D721Med (cell line): ENCODE measurements around the gene APOM.

Experiments
- DNase-seq: peaks from one replicate; pipeline ENCODE4 v3.0.0; 2011; ENCODE audit warnings: low spot score; ENCODE audit not compliant: insufficient read length
- FAIRE-seq: peaks from 2 replicates; lab custom pipeline; 2011; peaks lifted over from hg19 to GRCh38; lab: Jason Lieb, UNC
- TF ChIP-seq, protein P1 (sequence below): IDR thresholded peaks from 2 replicates; pipeline ENCODE4 v1.5.1; 2012; ENCODE audit warnings: mild to moderate bottlenecking, control low read depth; ENCODE audit not compliant: insufficient read depth; ENCODE audit errors: missing control alignments

APOM gene

GRCh38 chr6:31655349-31656237 is at the start of gene APOM:
Gene APOM, plus strand, starts transcription at chr6:31655894. Its CDS starts 73 bp downstream, at chr6:31655967.
- no peak for DNase-seq
- no peak for FAIRE-seq
- TF ChIP-seq, protein P1, sequence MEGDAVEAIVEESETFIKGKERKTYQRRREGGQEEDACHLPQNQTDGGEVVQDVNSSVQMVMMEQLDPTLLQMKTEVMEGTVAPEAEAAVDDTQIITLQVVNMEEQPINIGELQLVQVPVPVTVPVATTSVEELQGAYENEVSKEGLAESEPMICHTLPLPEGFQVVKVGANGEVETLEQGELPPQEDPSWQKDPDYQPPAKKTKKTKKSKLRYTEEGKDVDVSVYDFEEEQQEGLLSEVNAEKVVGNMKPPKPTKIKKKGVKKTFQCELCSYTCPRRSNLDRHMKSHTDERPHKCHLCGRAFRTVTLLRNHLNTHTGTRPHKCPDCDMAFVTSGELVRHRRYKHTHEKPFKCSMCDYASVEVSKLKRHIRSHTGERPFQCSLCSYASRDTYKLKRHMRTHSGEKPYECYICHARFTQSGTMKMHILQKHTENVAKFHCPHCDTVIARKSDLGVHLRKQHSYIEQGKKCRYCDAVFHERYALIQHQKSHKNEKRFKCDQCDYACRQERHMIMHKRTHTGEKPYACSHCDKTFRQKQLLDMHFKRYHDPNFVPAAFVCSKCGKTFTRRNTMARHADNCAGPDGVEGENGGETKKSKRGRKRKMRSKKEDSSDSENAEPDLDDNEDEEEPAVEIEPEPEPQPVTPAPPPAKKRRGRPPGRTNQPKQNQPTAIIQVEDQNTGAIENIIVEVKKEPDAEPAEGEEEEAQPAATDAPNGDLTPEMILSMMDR, result no peak

DNA sequence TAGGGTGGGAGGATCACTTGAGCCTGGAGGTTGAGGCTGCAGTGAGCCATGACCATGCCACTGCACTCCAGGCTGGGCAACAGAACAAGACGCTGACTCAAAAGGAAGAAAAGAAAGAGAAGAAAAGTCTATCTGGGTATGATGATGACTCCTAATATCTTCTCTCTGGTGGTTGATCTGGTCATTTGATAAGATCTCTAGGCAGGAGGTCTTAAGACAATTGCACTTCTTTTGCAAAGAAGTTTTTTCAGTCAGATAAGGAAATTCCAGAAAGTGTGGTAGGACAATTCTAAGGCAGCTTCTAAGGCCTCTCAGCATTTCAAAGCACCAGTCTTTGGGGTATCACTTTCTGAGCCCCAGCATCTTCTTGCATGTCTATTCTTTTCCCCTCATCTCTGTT is 48.4 kb upstream of the APOM start:
- TF ChIP-seq, protein P1, result no peak
- DNase-seq (no peak), FAIRE-seq (no peak)

GRCh38 chr6:31609519-31610406 is 45.9 kb upstream of the APOM start:
- DNase-seq, result no peak
- no peak for FAIRE-seq
- TF ChIP-seq, protein P1, result no peak

DNA sequence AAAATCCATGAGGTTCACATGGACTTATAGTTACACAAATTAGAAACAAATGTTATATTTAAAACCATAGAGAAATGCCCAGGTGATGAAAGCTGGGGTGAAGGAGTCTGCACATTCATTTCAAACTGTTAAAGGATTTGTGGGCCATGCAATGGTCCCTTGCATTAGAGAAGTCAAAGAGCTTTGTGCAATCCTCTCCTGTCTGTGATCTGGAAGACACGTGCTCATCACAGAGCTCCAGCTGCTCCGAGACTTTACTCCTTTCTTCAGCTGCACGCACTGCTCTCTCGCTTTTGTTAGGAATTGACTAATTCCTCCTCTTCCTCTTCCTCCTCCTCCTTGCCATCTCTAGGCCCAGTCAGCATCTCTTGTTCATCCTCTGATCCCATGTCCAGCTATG is 44.7 kb upstream of the APOM start:
- FAIRE-seq, result no peak
- no peak for DNase-seq
- TF ChIP-seq, protein P1, result no peak

DNA sequence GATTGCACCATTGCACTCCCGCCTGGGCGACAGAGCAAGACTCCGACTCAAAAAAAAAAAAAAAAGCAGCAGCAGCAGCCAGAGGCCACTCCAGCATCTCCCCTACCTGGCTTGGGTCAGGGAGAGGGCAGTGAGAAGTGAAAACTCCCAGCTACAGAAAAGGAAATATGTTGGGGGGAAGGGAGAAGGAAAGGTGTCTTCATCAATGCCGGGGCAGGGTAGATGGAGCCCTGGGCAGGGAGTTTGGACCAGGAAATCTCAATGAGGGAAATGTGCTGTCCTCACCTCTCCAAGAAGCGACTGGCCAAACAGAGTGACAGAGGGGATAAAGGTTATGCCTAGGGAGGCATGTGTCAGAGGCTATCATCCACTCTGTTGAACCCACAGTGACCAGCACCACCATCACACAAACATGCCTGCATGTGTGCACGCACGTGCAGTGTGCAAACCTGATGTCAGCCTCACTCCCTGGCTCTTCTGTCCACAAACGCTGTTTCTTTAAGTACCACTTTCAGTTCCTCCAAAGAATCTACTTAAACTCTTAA is 41.5 kb upstream of the APOM start:
- TF ChIP-seq, protein P1, result no peak
- no peak for DNase-seq
- no peak for FAIRE-seq

DNA sequence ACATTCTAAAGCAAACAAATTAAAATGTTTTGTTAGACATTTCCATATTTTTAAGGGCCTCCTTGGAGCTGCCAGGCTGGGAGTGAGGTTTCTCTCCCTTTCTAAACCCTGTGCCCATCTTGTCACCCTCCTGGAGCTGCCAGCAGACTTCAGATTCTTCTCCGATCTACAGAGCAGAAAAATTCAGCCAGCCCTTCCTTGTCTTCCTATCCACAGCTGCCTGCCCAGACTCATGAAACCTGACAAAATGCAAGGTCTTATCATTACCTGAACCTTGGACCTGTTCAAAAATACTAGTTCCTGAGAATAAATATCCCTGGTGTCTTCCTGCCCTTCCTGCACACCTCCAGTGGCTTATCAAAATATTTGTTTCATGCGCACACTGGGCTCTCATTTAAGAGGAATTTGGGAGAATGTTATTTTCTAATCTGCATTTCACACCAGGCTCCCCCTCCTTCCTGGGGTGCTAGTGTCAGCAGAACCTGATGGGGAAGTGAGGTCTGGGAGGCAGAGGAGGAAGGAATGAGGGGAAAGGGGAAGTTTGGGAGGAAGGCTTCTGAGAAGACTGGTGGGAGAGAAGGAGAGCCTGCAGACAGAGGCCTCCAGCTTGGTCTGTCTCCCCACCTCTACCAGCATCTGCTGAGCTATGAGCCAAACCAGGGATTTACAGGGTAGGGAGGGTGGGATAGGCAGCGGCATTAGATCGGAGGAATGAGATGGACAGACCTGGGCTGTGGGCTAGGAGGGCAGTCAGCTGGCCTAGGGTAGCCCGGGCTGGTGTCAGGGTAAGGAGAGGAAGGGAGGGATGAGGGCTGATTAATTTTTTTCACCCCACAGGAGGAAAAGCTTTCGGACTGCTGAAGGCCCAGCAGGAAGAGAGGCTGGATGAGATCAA is 40.8 kb upstream of the APOM start, which contains the start of gene AIF1:
Gene AIF1, plus strand, starts transcription at position 551 of the 895 bp plus-strand sequence. Its CDS starts 96 bp downstream, at position 647.
- FAIRE-seq (no peak), DNase-seq (no peak)
- TF ChIP-seq, protein P1, result no peak
